ENCODE measurements around the gene IL18. TPM values are rescaled to one million over a fixed set of nuclear protein-coding genes. Genes with fewer than 3 reads are reported as not detected.
"Not testable (repeated sequence)": the region's sequence is repeated elsewhere in the genome, so short reads cannot be mapped to it uniquely, and the experiment has no call there.

The IL18 gene
- total and polyA plus RNA-seq, 7 experiments from 2014 or later = 0.32 to 8.3 (median 0.72) TPM; not detected in 3

DNA sequence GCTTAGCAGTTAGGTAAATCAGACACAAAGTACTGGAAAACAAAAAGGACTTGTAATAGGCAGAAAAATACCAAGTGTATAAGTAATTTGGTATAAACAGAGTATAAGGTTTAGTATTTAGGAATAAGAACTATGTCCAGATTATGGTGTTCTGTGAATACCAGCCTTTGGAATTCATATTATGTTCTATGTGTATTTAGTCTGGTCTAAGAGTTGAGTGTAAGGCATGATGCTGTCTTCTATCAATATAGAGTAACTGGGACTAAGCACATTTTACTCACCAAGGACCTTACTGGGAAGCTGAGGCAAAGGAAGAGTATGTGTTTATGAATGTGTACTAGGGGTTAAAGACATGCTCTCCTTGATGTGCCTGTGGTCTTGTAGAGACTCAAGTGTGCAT is 67.7 kb downstream of the IL18 start:
- intact Hi-C loops (cut with micrococcal nuclease) = no loop called here
- Mint-ChIP-seq H3K27me3 (no peaks in the 10 kb centered on the region), H3K27ac (no peak overlapping the region), H3K36me3 (peaks cover 11 to 46% (median 29%) of the 10 kb centered on the region in 5 donors), H3K4me1 (peaks cover 0 to 12% (median 8%) of the 10 kb centered on the region in 7 donors), H3K9me3 (no peaks in the 10 kb centered on the region), H3K4me3 (no peak overlapping the region)
- H3K36me3 ChIP-seq (ENCODE audit: control insufficient read depth in 2 of 3, insufficient read depth in 3 of 3, low read length in 3 of 3) = peaks cover 4 to 53% (median 6%) of the 10 kb centered on the region in 3 experiments
- no peak overlapping the region for H3K4me3 ChIP-seq (ENCODE audit: low read length)
- no peaks in the 10 kb centered on the region for H3K9me3 ChIP-seq (ENCODE audit: control insufficient read depth in 2 of 3, low read length in 3 of 3)
- no peaks in the 10 kb centered on the region for H3K27me3 ChIP-seq (ENCODE audit: control insufficient read depth in 2 of 2, insufficient read depth in 2 of 2, low read length in 2 of 2)
- no peak overlapping the region for H3K27ac ChIP-seq (ENCODE audit: low read depth, low read length)
- ChIA-PET POLR2A (interaction anchor here (0.7 kb wide), 1 partner anchor 498 kb away, joined by 4 read pairs; no protein-coding TSS in a partner anchor), CTCF (no interaction called here)
- ATAC-seq (no peak), DNase-seq (no peak)
- H3K4me1 ChIP-seq (ENCODE audit: control insufficient read depth in 2 of 2, insufficient read depth in 2 of 2, low read length in 2 of 2) = no peaks in the 10 kb centered on the region

DNA sequence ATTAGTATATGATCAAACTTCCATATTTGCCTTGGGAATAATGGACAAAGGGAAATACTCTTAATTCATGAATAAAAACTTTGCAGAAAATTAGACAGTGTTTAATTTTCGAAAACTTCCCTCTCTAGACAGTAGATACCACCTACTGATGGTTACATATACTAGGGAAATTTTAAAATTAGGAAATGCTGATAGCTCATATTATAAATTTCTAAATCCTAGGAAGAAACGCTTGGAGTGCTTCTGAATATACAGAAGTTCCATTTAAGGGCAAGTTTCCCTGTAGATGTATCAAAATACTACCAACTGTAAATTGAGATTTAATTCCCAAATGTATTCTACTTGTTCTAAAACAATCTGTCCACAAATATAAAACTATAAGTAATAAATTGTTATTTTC is 68.6 kb downstream of the IL18 start:
- H3K4me3 ChIP-seq (ENCODE audit: low read length); CTCF ChIA-PET; H3K27me3 ChIP-seq (ENCODE audit: control insufficient read depth in 2 of 2, insufficient read depth in 2 of 2, low read length in 2 of 2); H3K27ac Mint-ChIP-seq; DNase-seq; H3K27me3 Mint-ChIP-seq; H3K4me1 ChIP-seq (ENCODE audit: control insufficient read depth in 2 of 2, insufficient read depth in 2 of 2, low read length in 2 of 2); intact Hi-C loops (cut with micrococcal nuclease); H3K4me3 Mint-ChIP-seq; H3K9me3 Mint-ChIP-seq; ATAC-seq; H3K9me3 ChIP-seq (ENCODE audit: control insufficient read depth in 2 of 3, low read length in 3 of 3); H3K27ac ChIP-seq (ENCODE audit: low read depth, low read length): not testable (repeated sequence)
- POLR2A ChIA-PET = interaction anchor here (0.7 kb wide), 1 partner anchor 497 kb away, joined by 4 read pairs; no protein-coding TSS in a partner anchor
- Mint-ChIP-seq H3K36me3 (peaks cover 13 to 49% (median 35%) of the 10 kb centered on the region in 5 donors), H3K4me1 (peaks cover 0 to 17% (median 11%) of the 10 kb centered on the region in 7 donors)
- peaks cover 5 to 62% (median 8%) of the 10 kb centered on the region in 3 experiments for H3K36me3 ChIP-seq (ENCODE audit: control insufficient read depth in 2 of 3, insufficient read depth in 3 of 3, low read length in 3 of 3)

Other genes with a start within 250 kb of the IL18 start
- gene C11orf52, start 245.2 kb downstream of the IL18 start, total RNA-seq = not detected
- under 1 TPM in 1 of 2 donors, not detected in 1; 0.26 TPM for gene C11orf52, start 245.2 kb downstream of the IL18 start, polyA plus RNA-seq
- gene DIXDC1, start 226.8 kb downstream of the IL18 start, total RNA-seq = 10 to 100 TPM in 1 of 5 experiments, 1 to 10 TPM in 2, under 1 TPM in 2; 0.50 to 10.4 (median 1.3) TPM
- 1 to 10 TPM in 1 of 2 donors, under 1 TPM in 1; 0.76 to 2.0 TPM for gene DIXDC1, start 226.8 kb downstream of the IL18 start, polyA plus RNA-seq
- gene DLAT, start 138.7 kb downstream of the IL18 start, total RNA-seq = 10 to 100 TPM; 13.1 to 31.0 (median 17.8) TPM
- gene DLAT, start 138.7 kb downstream of the IL18 start, polyA plus RNA-seq = 10 to 100 TPM; 24.2 to 25.9 TPM
- gene PIH1D2, start 90.1 kb downstream of the IL18 start, total RNA-seq = under 1 TPM in 4 of 5 experiments, not detected in 1; 0.32 to 0.57 (median 0.44) TPM
- not detected for gene PIH1D2, start 90.1 kb downstream of the IL18 start, polyA plus RNA-seq
- gene NKAPD1, start 89.8 kb downstream of the IL18 start, total RNA-seq = 10 to 100 TPM; 12.4 to 22.9 (median 19.7) TPM
- gene NKAPD1, start 89.8 kb downstream of the IL18 start, polyA plus RNA-seq = 10 to 100 TPM in 1 of 2 donors, 1 to 10 TPM in 1; 9.2 to 10.9 TPM
- gene TIMM8B, start 77.3 kb downstream of the IL18 start, total RNA-seq = 10 to 100 TPM; 15.5 to 61.1 (median 24.3) TPM
- gene TIMM8B, start 77.3 kb downstream of the IL18 start, polyA plus RNA-seq = 10 to 100 TPM; 42.6 to 71.4 TPM
- gene SDHD, start 77.2 kb downstream of the IL18 start, total RNA-seq = 10 to 100 TPM; 39.6 to 84.4 (median 65.8) TPM
- gene SDHD, start 77.2 kb downstream of the IL18 start, polyA plus RNA-seq = 100 to 1,000 TPM; 188 to 211 TPM
- gene TEX12, start 3.3 kb upstream of the IL18 start, total RNA-seq = under 1 TPM in 3 of 5 experiments, not detected in 2; 0.46 to 0.86 (median 0.80) TPM
- gene TEX12, start 3.3 kb upstream of the IL18 start, polyA plus RNA-seq = not detected
- gene BCO2, start 11.4 kb upstream of the IL18 start, total RNA-seq = 1 to 10 TPM; 1.5 to 3.8 (median 2.0) TPM
- under 1 TPM in 1 of 2 donors, not detected in 1; 0.12 TPM for gene BCO2, start 11.4 kb upstream of the IL18 start, polyA plus RNA-seq
- gene PTS, start 62.3 kb upstream of the IL18 start, total RNA-seq = 10 to 100 TPM; 19.2 to 71.3 (median 24.0) TPM
- gene PTS, start 62.3 kb upstream of the IL18 start, polyA plus RNA-seq = 1 to 10 TPM; 3.7 to 7.2 TPM
- gene PLET1, start 96.8 kb upstream of the IL18 start, total RNA-seq = not detected
- gene PLET1, start 96.8 kb upstream of the IL18 start, polyA plus RNA-seq = not detected

All from naive thymus-derived CD4-positive, alpha-beta T cell (primary cell).